Measurements from ENCODE around the gene INPP5K.

DNA sequence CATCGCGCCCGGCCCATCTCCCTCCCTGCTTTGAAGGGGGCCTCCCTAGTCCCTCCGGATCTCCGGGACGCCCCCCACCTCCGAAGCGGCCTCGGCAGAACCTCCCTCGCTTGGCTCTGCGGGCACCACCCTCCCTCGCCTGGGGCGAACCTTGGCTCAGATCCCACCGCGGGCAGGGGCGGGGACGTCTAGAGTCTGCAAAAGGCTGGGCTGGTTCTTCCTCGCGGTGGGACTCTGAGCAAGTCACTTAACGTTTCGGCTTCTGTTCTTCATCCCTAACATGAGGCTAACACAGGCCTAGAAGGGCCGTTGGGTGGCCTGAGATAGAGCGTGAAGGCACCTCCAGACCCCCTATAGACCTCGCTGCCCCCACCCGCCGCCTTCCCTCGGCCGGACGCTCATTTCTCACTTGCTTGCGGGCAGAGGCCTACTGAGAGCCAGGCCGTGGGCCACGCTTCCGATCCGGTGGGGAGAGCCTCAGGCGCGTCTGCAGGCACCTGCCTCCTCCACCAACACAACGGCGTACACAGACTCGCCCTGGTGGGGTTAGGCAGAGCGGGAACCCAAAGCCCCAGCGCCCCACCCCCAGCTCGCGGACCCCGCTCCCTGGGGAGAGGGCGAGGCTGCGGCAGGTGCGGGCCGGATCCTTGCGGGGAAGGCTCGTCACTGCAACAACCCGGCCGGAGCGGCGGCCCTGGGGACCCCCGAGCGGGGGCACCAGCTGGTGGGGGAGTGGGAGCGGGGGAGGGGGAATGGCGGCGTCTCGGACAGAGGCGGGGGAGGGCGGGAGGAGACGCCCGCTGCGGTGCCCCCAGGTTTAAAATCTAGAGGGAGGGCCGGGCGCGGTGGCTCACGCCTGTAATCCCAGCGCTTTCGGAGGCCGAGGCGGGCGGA, 29.4 kb downstream of the INPP5K start:
- TF ChIP-seq, protein P1, sequence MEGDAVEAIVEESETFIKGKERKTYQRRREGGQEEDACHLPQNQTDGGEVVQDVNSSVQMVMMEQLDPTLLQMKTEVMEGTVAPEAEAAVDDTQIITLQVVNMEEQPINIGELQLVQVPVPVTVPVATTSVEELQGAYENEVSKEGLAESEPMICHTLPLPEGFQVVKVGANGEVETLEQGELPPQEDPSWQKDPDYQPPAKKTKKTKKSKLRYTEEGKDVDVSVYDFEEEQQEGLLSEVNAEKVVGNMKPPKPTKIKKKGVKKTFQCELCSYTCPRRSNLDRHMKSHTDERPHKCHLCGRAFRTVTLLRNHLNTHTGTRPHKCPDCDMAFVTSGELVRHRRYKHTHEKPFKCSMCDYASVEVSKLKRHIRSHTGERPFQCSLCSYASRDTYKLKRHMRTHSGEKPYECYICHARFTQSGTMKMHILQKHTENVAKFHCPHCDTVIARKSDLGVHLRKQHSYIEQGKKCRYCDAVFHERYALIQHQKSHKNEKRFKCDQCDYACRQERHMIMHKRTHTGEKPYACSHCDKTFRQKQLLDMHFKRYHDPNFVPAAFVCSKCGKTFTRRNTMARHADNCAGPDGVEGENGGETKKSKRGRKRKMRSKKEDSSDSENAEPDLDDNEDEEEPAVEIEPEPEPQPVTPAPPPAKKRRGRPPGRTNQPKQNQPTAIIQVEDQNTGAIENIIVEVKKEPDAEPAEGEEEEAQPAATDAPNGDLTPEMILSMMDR (IDR thresholded peaks at IDR 0.05; ENCODE audit: low read depth, low read length): no peak
- TF ChIP-seq POLR2A (IDR thresholded peaks at IDR 0.05; ENCODE audit: extremely low read depth, insufficient read length): no peak

Data from NB4 (cell line).